ENCODE results near the gene PPP3CA.

The PPP3CA gene

GRCh38 chr4:101355246-101355645, 7.9 kb upstream of the PPP3CA start:
- Histone ChIP-seq H4K8ac (ENCODE audit: low read depth, low read length) (no peak overlapping the region), H3K18ac (ENCODE audit: low read length) (no peak overlapping the region), H3K79me2 (ENCODE audit: control insufficient read depth, insufficient read depth, low read length, poor library complexity) (no peaks in the 10 kb centered on the region), H3K9ac (ENCODE audit: low read length) (no peak overlapping the region), H3K9me3 (ENCODE audit: insufficient read depth, low read depth, low read length) (no peaks in the 10 kb centered on the region), H3K27ac (ENCODE audit: low read depth, low read length) (no peak overlapping the region), H3K4me2 (ENCODE audit: low read length) (no peak overlapping the region), H2BK5ac (ENCODE audit: low read depth, low read length, poor library complexity) (no peak overlapping the region), H2AFZ (ENCODE audit: insufficient read depth, low read length, poor library complexity) (no peak overlapping the region), H3K27me3 (ENCODE audit: insufficient read depth, low read length) (no peaks in the 10 kb centered on the region), H4K91ac (ENCODE audit: low read depth, low read length) (no peak overlapping the region), H3K36me3 (ENCODE audit: control insufficient read depth in 1 of 2, insufficient read depth in 2 of 2, low read length in 2 of 2) (no peaks in the 10 kb centered on the region), H3K4me3 (ENCODE audit: low read depth, low read length) (no peak overlapping the region), H2BK120ac (ENCODE audit: insufficient read depth, low read length, poor library complexity) (no peak overlapping the region), H3K23ac (ENCODE audit: low read length) (no peak overlapping the region), H3K79me1 (ENCODE audit: low read length) (peaks cover 6% of the 10 kb centered on the region), H3K14ac (ENCODE audit: low read length) (no peak overlapping the region), H2AK5ac (ENCODE audit: low read length) (no peak overlapping the region), H4K12ac (ENCODE audit: low read depth, low read length) (no peak overlapping the region), H3K4me1 (ENCODE audit: control insufficient read depth in 1 of 2, insufficient read depth in 2 of 2, low read length in 2 of 2) (peaks cover 8% of the 10 kb centered on the region in 2 experiments), H2BK12ac (ENCODE audit: low read length) (no peak overlapping the region), H3K4ac (ENCODE audit: low read depth, low read length) (no peak overlapping the region)
- DNase-seq, result no peak
- WGBS (ENCODE audit: extremely low coverage, insufficient coverage, insufficient read length), result no CpG with 5 or more reads among the region's 3 CpGs

DNA sequence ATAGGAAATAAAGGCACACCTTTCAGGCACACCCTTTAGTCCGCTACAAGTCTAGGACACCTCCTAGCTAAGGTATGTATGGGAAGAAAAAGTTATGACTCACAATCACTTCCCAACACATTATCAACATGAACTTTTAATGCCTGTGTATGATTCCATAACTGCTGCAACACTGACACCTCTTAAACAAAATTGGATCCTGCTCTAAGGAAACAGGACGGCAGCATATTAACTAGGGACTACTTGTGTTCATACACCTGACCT, 2.4 kb upstream of the PPP3CA start:
- no peak overlapping the region for H3K4me3 ChIP-seq (ENCODE audit: low read depth, low read length)
- H3K18ac ChIP-seq (ENCODE audit: low read length), result no peak overlapping the region
- H3K27ac ChIP-seq (ENCODE audit: low read depth, low read length), result no peak overlapping the region
- H4K8ac ChIP-seq (ENCODE audit: low read depth, low read length), result no peak overlapping the region
- no peaks in the 10 kb centered on the region for H3K27me3 ChIP-seq (ENCODE audit: insufficient read depth, low read length)
- H2BK120ac ChIP-seq (ENCODE audit: insufficient read depth, low read length, poor library complexity), result no peak overlapping the region
- no peaks in the 10 kb centered on the region for H3K36me3 ChIP-seq (ENCODE audit: control insufficient read depth in 1 of 2, insufficient read depth in 2 of 2, low read length in 2 of 2)
- no peak overlapping the region for H3K4me2 ChIP-seq (ENCODE audit: low read length)
- H3K23ac ChIP-seq (ENCODE audit: low read length), result no peak overlapping the region
- no peak overlapping the region for H2BK5ac ChIP-seq (ENCODE audit: low read depth, low read length, poor library complexity)
- no peaks in the 10 kb centered on the region for H3K9me3 ChIP-seq (ENCODE audit: insufficient read depth, low read depth, low read length)
- no peak overlapping the region for H3K4ac ChIP-seq (ENCODE audit: low read depth, low read length)
- no peak overlapping the region for H3K14ac ChIP-seq (ENCODE audit: low read length)
- H3K79me2 ChIP-seq (ENCODE audit: control insufficient read depth, insufficient read depth, low read length, poor library complexity), result peaks cover 8% of the 10 kb centered on the region
- H3K79me1 ChIP-seq (ENCODE audit: low read length), result peaks cover 14% of the 10 kb centered on the region
- no peak overlapping the region for H4K91ac ChIP-seq (ENCODE audit: low read depth, low read length)
- DNase-seq, result no peak
- no CpG with 5 or more reads among the region's 2 CpGs for WGBS (ENCODE audit: extremely low coverage, insufficient coverage, insufficient read length)
- H2AFZ ChIP-seq (ENCODE audit: insufficient read depth, low read length, poor library complexity), result no peak overlapping the region
- peaks cover 4 to 6% of the 10 kb centered on the region in 2 experiments for H3K4me1 ChIP-seq (ENCODE audit: control insufficient read depth in 1 of 2, insufficient read depth in 2 of 2, low read length in 2 of 2)
- no peak overlapping the region for H3K9ac ChIP-seq (ENCODE audit: low read length)
- H2AK5ac ChIP-seq (ENCODE audit: low read length), result no peak overlapping the region
- H4K12ac ChIP-seq (ENCODE audit: low read depth, low read length), result no peak overlapping the region
- H2BK12ac ChIP-seq (ENCODE audit: low read length), result no peak overlapping the region

- Histone ChIP-seq H3K27ac (ENCODE audit: low read depth, low read length) (no peak overlapping the region), H3K9me3 (ENCODE audit: insufficient read depth, low read depth, low read length) (no peaks in the 10 kb centered on the region), H3K23ac (ENCODE audit: low read length) (peak overlapping the region; percentile 40), H2BK12ac (ENCODE audit: low read length) (no peak overlapping the region), H3K27me3 (ENCODE audit: insufficient read depth, low read length) (no peaks in the 10 kb centered on the region), H2BK5ac (ENCODE audit: low read depth, low read length, poor library complexity) (no peak overlapping the region), H3K4me3 (ENCODE audit: low read depth, low read length) (no peak overlapping the region), H3K18ac (ENCODE audit: low read length) (no peak overlapping the region), H4K12ac (ENCODE audit: low read depth, low read length) (no peak overlapping the region), H2AFZ (ENCODE audit: insufficient read depth, low read length, poor library complexity) (no peak overlapping the region), H3K4ac (ENCODE audit: low read depth, low read length) (no peak overlapping the region), H3K14ac (ENCODE audit: low read length) (no peak overlapping the region), H4K8ac (ENCODE audit: low read depth, low read length) (no peak overlapping the region), H4K91ac (ENCODE audit: low read depth, low read length) (no peak overlapping the region), H3K36me3 (ENCODE audit: control insufficient read depth in 1 of 2, insufficient read depth in 2 of 2, low read length in 2 of 2) (no peaks in the 10 kb centered on the region), H2BK120ac (ENCODE audit: insufficient read depth, low read length, poor library complexity) (no peak overlapping the region), H2AK5ac (ENCODE audit: low read length) (no peak overlapping the region), H3K4me1 (ENCODE audit: control insufficient read depth in 1 of 2, insufficient read depth in 2 of 2, low read length in 2 of 2) (peaks cover 4 to 6% of the 10 kb centered on the region in 2 experiments), H3K4me2 (ENCODE audit: low read length) (no peak overlapping the region), H3K79me1 (ENCODE audit: low read length) (peaks cover 14% of the 10 kb centered on the region), H3K79me2 (ENCODE audit: control insufficient read depth, insufficient read depth, low read length, poor library complexity) (peaks cover 8% of the 10 kb centered on the region), H3K9ac (ENCODE audit: low read length) (no peak overlapping the region)
- DNase-seq, result no peak
- no CpG with 5 or more reads among the region's 5 CpGs for WGBS (ENCODE audit: extremely low coverage, insufficient coverage, insufficient read length)
Observed at GRCh38 chr4:101348995-101349800, 1.9 kb upstream of the PPP3CA start.

- H3K27me3 ChIP-seq (ENCODE audit: insufficient read depth, low read length), result no peaks in the 10 kb centered on the region
- peak overlapping the region; percentile 24 for H2AFZ ChIP-seq (ENCODE audit: insufficient read depth, low read length, poor library complexity)
- H3K4ac ChIP-seq (ENCODE audit: low read depth, low read length), result no peak overlapping the region
- peak overlapping the region; percentile 81 for H3K4me3 ChIP-seq (ENCODE audit: low read depth, low read length)
- H4K12ac ChIP-seq (ENCODE audit: low read depth, low read length), result no peak overlapping the region
- H4K91ac ChIP-seq (ENCODE audit: low read depth, low read length), result no peak overlapping the region
- no peaks in the 10 kb centered on the region for H3K36me3 ChIP-seq (ENCODE audit: control insufficient read depth in 1 of 2, insufficient read depth in 2 of 2, low read length in 2 of 2)
- H3K14ac ChIP-seq (ENCODE audit: low read length), result peak overlapping the region; percentile 16
- peaks cover 8% of the 10 kb centered on the region for H3K79me2 ChIP-seq (ENCODE audit: control insufficient read depth, insufficient read depth, low read length, poor library complexity)
- H3K79me1 ChIP-seq (ENCODE audit: low read length), result peaks cover 14% of the 10 kb centered on the region
- no peak overlapping the region for H3K18ac ChIP-seq (ENCODE audit: low read length)
- DNase-seq, result peak; percentile 12 to 50
- H3K4me1 ChIP-seq (ENCODE audit: control insufficient read depth in 1 of 2, insufficient read depth in 2 of 2, low read length in 2 of 2), result peaks cover 4 to 6% of the 10 kb centered on the region in 2 experiments
- H2AK5ac ChIP-seq (ENCODE audit: low read length), result no peak overlapping the region
- no peak overlapping the region for H4K8ac ChIP-seq (ENCODE audit: low read depth, low read length)
- H2BK5ac ChIP-seq (ENCODE audit: low read depth, low read length, poor library complexity), result peak overlapping the region; percentile 1
- H3K9ac ChIP-seq (ENCODE audit: low read length), result peak overlapping the region; percentile 82
- no CpG with 5 or more reads among the region's 24 CpGs for WGBS (ENCODE audit: extremely low coverage, insufficient coverage, insufficient read length)
- peak overlapping the region; percentile 96 for H3K4me2 ChIP-seq (ENCODE audit: low read length)
- no peaks in the 10 kb centered on the region for H3K9me3 ChIP-seq (ENCODE audit: insufficient read depth, low read depth, low read length)
- peak overlapping the region; percentile 60 for H3K27ac ChIP-seq (ENCODE audit: low read depth, low read length)
- no peak overlapping the region for H2BK12ac ChIP-seq (ENCODE audit: low read length)
- no peak overlapping the region for H3K23ac ChIP-seq (ENCODE audit: low read length)
- H2BK120ac ChIP-seq (ENCODE audit: insufficient read depth, low read length, poor library complexity), result no peak overlapping the region
Observed at GRCh38 chr4:101348367-101348827, 1.1 kb upstream of the PPP3CA start.
